HG03378 (cell line): ENCODE data around the gene KBTBD6.
"Not testable (repeated sequence)": the region's sequence is repeated elsewhere in the genome, so short reads cannot be mapped to it uniquely, and the experiment has no call there.

Experiments
- ATAC-seq: cut with Tn5 transposase; IDR thresholded peaks from one replicate; pipeline ENCODE4 v1.9.1; 2021; ENCODE audit warnings: mild to moderate bottlenecking, moderate library complexity; ENCODE audit not compliant: unreplicated experiment

The KBTBD6 gene

GRCh38 chr13:41136396-41137031 lies 3.9 kb upstream of the KBTBD6 start:
- ATAC-seq = no peak

- no peak for ATAC-seq
Observed at GRCh38 chr13:41133951-41134350, 1.3 kb upstream of the KBTBD6 start.

- peak; percentile 2 for ATAC-seq
Observed at GRCh38 chr13:41131660-41132511, 716 bp downstream of the KBTBD6 start.

- ATAC-seq = not testable (repeated sequence)
Observed at GRCh38 chr13:41131189-41131588, 1.4 kb downstream of the KBTBD6 start.

GRCh38 chr13:41130356-41130755 lies 2.2 kb downstream of the KBTBD6 start:
- no peak for ATAC-seq

GRCh38 chr13:41127701-41128100 lies 4.9 kb downstream of the KBTBD6 start:
- ATAC-seq = no peak

- ATAC-seq = no peak
Observed at GRCh38 chr13:41122838-41123237, 9.8 kb downstream of the KBTBD6 start.

- ATAC-seq = no peak
Observed at GRCh38 chr13:41117869-41118268, 14.7 kb downstream of the KBTBD6 start.

- ATAC-seq = no peak
Observed at GRCh38 chr13:41111454-41111853, 21.1 kb downstream of the KBTBD6 start.

- no peak for ATAC-seq
Observed at GRCh38 chr13:41107584-41108014, 25.0 kb downstream of the KBTBD6 start.

- no peak for ATAC-seq
Observed at GRCh38 chr13:41107104-41107571, 25.5 kb downstream of the KBTBD6 start.

- ATAC-seq = no peak
Observed at GRCh38 chr13:41099986-41100385, 32.6 kb downstream of the KBTBD6 start.

GRCh38 chr13:41098761-41099160 lies 33.8 kb downstream of the KBTBD6 start:
- ATAC-seq = no peak

GRCh38 chr13:41095681-41096080 lies 36.9 kb downstream of the KBTBD6 start:
- not testable (repeated sequence) for ATAC-seq

- no peak for ATAC-seq
Observed at GRCh38 chr13:41085961-41086585, 46.5 kb downstream of the KBTBD6 start.

- no peak for ATAC-seq
Observed at GRCh38 chr13:41079725-41080124, 52.9 kb downstream of the KBTBD6 start.
